Measurements from ENCODE around the gene NELL1. TPM values are rescaled to one million over a fixed set of nuclear protein-coding genes. Genes with fewer than 3 reads are reported as not detected.
"Not testable (repeated sequence)": the region's sequence is repeated elsewhere in the genome, so short reads cannot be mapped to it uniquely, and the experiment has no call there.

Gene NELL1
- total RNA-seq, 1 donor from 2014 or later = not detected

DNA sequence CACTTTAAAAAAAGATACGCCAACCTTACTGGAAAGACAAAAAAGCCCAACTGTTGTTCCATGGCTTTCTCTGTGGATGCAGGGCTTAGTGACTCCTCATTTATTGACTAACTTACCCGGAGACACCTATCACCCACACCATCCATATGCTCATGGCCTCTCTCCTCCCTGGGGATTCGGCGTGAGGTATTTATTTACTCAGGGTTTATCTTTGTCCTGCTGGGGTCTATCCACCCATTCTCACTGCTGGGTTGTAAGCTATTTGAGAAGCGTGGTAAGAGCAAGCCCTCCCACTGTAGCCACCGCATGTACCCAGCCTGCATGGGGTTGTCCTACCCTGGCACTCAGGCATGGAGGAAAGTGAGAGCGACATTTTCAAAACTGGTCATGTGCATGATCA lies 93.6 kb downstream of the NELL1 start:
- no peak for DNase-seq (ENCODE audit: low spot score)

DNA sequence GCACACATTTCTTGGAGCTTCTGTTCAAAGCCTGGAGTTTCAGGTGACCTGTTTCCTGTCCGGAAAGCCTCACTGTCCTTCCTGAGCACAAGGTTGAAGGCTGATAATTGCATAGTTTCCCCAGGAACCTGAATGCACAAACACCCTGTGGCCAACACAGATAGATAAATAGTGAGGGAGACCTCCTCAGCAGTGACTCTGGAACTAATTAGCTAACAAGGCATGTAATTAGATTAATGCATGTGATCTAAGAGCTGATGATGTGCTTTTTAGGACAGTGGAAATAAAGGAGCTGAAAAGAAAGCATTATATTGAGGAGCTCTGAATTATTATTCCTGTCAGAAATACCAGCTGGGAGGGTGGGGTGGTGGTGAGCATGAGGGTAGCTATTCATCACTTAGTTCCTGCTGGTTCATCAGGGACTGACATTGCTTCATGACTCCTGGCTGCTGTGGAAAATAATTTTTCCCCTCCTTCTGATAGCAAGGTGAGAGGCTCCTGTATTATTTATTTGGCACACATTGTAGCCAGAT lies 101.1 kb downstream of the NELL1 start:
- DNase-seq (ENCODE audit: low spot score) = no peak

DNA sequence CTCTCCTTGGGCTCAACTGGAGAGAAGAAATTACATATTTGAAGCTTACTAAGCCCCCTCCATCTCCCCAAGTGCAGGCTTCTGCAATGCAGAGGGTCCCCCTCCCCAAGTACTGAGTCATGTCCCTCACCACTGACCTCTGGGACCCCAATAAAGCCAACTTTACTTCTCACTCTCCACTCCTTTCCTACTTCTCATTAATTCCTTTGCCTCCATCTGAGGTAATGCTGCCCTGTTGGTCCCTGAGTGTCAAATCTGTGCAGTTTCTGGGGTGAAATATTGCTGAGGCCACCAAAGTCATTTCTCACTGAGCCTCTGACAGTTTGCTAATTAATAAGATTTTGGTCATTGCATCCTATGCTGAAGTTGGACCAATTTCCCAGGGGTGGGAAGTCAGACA lies 101.6 kb downstream of the NELL1 start:
- DNase-seq (ENCODE audit: low spot score) = no peak

DNA sequence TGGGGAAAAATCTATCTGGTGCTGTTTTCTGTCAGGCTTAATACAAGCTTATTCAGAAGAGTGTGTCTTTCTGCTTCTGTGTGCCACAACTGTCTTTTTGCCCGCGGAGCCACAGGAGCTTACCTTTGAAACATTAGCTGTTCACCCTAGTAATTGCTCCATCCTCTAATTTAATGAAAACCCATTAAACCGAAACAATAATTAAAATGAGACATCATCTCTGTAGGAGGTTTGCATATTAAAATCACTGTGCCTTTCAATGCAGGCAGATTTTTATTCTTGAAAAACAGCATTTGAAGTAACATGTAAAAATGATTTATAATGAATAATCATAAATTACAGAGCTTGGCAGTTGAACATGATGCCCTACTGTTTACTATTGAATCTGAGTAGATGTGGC lies 102.3 kb downstream of the NELL1 start:
- DNase-seq (ENCODE audit: low spot score) = no peak

DNA sequence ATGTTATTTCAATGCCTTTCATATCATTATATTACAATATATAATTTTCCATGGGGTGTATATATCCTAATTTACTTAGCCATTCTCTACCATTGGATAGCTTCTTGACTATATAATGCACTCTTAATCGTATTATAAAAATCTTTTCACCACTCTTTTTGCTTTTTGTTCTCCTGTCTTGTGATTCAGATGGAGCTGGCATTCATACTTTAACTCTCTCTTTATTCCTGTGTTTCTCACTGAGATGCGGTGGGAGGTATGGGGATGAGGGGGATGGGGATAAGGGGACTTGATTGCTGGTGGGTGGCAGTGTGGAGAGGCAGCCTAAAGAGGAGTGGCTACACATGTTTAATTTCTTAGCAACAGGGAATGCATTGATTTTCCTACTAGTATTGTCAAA lies 105.9 kb downstream of the NELL1 start:
- DNase-seq (ENCODE audit: low spot score) = no peak

DNA sequence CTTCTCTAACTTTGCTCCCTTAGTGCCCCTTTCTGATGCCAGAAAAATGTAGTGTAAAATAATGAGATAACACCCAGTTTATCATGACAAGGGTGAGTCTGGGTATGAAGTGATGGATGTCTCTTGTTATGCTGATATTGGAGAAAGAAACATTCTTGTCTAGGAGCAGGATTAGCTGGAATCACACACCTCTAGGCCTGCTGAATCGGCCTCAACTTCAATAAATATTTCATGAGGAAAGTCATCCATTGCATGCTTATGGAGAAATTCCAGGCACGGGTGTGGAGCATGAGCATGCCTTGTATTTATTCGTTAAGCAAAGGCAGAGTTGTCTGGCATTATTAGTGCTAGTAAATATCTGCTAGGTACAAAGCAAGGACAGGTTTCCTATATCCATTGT lies 113.4 kb downstream of the NELL1 start:
- DNase-seq (ENCODE audit: low spot score) = no peak

DNA sequence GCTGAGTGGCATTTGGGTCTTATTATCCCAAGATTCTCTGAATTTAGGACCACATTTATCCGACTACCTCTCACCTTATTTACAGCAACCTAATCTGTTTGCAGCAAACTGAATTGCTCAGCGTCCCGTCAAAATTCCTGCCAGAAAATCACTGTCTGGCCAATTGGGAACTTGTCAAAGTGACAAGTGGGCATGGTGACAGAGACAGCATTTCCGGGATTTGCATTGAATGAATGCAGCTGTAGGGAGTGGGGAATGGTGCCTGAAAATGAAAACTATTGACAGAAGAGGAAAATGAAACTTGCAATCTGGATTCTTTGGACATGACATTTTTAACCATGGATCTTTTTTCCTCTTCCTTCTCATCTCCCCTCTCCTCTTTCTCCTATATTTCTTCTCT lies 113.8 kb downstream of the NELL1 start:
- DNase-seq (ENCODE audit: low spot score) = no peak

DNA sequence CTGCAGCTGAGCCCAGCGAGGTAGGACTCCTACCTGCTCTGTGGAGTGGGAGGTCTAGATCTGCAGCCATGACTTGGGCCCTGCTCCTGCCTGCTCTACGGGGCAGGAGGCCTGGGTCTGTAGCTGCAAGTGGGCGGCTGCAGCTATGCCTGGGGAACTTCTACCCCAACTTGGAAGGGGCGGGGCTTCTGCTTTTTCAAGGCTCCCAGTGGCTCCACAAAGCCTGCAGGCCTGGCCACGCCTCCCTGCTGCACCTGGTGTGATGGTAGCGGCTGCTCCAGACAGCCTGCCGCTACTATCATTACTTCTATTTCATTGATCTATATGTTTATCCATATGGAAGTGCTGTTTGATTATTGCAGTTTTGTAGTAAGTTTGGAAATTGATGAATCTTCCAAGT lies 121.2 kb downstream of the NELL1 start:
- DNase-seq (ENCODE audit: low spot score) = no peak

DNA sequence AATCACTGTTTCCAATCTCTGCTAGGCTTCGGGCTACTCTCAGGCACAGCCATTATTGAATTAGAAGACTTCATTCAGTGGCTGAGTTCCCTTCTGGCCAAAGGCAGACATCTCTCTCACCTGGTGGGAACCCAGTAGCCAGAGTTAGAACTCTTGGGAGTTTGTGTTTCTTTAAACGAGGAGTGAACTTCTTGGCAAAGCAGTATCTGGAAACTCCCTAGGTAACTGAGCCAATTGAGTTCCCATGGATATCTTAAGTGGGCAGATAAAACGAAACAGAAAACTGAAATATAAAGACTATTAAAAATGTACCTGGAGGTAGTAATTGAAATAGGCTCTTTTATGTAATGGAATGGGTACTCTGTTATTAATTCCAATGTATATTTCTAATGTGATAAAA lies 125.6 kb downstream of the NELL1 start:
- no peak for DNase-seq (ENCODE audit: low spot score)

DNA sequence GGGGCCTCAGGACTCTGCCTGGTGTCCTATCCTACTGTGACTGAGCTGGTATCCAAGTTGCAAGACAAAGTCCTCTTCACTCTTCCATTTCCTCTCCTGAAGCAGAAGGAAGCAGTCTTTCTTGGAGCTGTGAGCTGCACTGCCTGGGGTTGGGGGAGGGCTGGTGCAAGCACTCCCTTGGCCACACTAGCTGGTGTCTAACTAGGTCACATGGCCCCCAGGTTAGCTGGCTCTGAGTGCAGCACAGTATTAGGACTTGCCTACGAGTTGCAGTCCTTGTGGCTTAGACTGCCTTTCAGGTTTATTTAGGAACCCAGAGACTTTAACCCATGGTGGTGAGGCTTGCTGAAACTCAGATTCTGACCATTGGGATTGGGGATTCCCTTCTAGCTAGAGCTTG lies 138.9 kb downstream of the NELL1 start:
- no peak for DNase-seq (ENCODE audit: low spot score)

DNA sequence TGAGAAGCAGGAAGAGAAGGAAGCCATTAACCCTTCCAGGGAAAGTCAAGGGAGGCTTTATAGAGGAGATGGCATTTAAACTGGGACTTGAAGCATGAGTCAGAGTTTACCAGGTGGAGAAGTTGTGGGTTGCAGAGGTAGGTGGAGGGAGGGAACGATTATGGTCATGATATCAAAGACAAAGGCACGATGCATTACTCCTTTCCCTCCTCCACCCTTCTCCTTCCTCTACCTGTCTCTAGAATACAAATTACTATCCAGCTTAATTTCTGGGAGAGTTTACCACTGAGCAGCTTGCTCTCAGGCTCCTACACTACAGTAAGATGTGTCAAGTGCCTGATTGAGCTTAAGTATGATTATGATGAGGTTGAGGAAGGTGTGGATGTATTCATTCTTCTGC lies 151.7 kb downstream of the NELL1 start:
- DNase-seq (ENCODE audit: low spot score) = no peak

DNA sequence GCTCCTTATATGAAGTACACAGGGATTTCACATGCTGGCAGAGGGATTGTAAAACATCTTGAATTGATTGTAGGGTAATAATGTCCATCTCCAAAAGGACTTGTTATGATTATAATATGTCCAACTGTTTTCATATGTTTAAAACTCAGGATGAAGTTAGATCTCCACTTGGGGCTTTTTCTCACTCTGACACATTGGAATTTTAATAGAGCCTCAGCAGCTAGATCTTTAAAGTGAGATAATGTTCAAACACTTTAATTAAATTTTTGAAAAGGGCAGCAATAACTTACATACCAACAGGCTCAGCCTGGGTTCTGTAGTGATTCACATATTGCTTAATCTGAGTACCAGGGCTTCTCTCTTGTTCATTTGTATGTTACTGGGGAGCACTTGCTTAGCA lies 152.1 kb downstream of the NELL1 start:
- no peak for DNase-seq (ENCODE audit: low spot score)

DNA sequence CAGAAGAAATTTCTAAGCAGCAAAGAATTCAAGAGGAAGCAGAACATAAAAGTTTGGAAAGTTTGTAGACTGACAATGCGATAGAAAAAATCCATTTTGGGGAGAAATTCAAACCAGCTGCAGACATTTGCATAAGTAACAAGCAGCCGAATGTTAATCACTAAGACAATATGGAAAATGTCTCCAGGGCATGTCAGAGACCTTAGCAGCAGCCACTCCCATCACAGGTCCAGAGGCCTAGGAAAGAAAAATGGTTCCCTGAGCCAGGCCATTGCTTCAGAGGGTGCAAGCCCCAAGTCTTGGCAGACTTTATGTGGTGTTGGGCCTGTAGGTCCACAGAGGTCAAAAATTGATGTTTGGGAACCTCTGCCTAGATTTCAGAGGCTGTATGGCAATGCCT lies 155.4 kb downstream of the NELL1 start:
- DNase-seq (ENCODE audit: low spot score) = no peak

DNA sequence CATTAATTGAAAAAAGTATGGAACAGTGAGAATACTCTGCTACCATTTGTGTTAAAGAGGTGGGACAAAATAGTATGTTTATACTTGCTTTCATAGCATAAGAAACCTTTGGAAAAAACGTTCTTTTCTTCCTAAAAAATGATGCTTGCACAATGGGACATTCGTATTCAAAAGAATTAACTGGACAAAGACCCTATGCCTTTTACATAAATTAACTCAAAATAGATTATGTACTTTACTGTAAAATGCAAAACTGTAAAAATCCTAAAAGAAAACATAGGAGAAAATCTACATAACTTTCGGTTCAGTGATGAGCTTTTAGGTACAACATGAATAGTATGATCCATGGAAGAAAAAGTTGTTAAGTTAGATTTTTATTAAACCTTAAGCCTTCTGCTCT lies 166.2 kb downstream of the NELL1 start:
- DNase-seq (ENCODE audit: low spot score) = no peak

DNA sequence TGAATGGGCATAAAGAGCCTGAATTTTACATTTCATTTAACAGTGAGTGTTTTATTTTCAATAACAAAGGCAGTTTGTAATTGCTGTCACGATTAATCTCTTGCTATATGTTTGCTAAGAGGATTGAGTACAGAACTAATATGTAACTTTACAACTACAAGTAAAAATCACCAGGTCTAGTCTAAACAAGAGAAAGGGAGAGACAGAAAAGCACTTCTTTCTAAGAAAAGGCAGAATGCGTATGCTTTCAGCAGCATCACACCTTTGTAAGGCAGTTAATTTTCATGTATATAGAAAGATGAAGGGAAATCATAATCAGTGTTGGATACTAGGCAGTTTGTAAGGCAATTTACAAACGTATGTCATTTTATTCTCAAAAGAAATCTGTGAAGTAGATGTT lies 169.8 kb downstream of the NELL1 start:
- DNase-seq (ENCODE audit: low spot score) = no peak

DNA sequence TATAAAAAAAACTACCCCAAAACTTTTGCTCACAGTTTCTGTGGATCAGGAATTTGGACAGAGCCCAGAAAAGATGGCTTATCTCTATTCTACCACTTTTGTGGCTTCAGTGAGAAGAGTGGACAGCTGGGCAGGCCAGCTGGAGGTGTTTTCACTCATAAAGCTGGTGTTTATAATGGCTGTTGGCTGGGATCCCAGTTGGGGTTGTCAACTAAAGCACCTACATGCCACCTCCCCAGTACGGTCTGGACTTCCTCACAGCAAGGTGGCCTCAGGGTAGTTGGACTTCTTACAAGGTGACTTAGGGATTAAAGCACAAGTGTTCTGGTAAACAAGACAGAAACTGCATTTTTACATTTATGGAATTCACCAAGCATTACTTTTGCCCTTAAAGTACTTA lies 171.0 kb downstream of the NELL1 start:
- no peak for DNase-seq (ENCODE audit: low spot score)

DNA sequence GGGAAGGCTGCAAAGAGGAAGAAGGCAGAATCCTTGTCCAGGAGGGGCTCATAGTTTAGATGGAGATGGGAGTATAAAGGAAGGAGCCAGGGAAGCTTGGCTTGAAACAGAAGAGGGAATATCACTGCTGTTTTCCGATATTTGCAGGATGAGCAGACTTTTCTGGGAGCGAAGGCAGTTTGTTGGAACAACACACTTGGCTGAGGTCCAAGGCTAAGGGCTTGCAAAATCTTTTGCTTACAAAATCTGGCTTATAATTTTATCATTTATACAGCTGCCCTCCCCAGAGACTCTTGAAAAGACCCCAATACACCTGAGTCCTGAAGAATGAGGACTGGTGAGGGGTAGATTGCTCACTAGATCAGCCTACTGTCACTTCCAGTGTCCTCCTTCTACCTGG lies 174.8 kb downstream of the NELL1 start:
- no peak for DNase-seq (ENCODE audit: low spot score)

DNA sequence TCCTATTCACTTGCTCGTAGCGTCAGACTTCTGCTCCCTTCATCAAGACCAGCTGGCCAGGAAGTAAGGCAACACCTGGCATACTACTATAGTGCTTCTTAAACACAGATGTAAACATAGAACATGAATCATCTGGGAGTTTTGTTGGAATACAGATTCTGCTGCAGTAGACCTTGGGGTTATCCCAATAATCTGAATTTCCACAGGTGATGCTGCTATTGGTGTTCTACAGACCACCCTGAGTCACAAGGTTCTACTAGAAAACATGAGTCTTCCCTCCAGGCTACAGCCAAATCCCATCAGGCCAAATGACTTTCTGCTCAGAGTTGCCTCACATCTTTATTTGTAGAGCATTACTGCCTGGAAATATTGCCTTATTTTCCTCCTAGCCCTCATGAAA lies 175.2 kb downstream of the NELL1 start:
- DNase-seq (ENCODE audit: low spot score) = no peak

DNA sequence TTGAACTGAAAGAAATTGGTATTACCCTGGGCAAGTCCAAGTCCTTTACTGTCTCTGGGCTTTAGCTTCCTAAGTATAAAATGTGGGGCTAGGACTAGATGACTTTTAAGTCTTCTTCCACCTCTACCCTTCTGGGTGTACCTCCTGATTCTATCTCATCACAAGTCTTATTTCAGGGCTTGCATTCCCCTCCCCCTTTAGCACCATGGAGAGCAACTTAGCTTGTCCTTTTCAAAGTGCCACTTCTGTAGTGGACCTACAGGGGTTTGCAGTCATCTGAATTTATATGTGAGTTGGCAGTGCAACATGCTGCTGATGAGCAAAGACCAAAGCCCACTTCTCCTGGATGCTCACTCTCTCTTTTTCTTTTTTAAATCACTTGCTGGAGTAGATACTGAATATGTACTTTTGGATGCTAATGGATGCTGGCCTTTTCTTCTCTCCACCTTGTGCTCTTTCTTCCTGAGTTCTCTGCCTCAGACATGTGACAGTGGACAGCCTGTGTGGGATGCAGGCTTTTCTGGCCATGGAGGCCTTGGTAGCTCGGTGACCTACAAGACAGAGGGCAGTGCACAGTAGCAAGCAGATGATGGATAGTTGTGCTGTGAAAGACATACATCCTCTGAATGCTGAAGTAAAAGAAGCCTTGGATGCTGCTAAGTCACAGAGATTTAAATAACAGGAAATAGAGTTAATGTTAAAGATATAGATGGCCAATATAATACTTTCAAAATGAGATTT lies 185.0 kb downstream of the NELL1 start:
- no peak for DNase-seq (ENCODE audit: low spot score)

DNA sequence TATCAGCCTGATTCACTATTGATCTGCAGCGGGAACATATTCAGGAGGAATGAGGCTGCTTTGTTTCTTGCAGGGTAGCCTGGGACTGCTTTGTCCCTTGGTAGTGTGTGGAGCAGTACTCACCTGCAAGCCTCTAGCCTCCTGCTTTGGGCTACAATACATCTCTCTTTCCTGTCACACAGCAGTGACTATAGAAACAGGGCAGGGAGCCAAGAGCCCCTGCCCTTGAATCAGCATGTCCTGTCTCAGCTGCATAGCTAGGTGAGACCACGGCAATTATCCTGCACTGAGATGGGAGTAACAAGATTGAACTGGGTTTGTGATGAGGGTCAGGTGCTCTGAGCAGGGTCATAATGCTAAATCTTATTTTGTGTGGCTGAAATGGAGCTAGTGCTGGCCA lies 191.9 kb downstream of the NELL1 start:
- DNase-seq (ENCODE audit: low spot score) = no peak

DNA sequence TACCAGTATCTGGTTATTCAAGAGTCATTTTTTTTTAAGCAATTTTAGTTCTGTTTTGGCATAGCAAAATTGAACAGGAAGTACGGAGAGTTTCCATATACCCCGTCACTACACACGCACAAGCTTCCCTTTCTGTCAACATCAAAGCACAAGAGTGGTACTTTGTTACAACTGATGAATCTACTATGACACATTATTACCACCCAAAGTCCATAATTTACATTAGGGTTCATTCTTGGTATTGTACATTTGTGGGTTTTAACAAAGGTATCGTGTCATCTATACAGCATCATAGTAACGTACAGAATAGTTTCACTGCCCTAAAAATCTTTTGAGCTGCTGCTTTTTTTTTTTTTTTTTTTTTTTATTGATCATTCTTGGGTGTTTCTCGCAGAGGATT lies 192.9 kb downstream of the NELL1 start:
- not testable (repeated sequence) for DNase-seq (ENCODE audit: low spot score)

DNA sequence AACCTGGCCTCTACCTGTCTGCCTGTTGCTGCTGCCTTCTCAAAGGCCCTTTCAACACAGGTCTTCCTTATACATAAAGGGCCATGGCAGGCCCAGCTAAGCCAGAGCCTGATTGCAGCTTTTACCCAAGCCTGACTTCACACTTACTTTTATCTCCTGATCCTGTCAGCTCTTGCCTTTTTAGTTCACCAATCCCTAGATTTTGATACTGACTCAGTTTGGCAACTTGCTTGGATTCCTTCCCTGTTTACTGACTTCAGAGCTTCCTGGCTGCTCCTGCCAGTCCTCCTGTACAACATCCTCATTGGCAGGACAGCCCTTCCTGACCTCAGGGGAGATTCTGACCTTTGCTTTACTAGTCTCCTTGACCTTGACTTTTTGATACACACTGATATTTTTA lies 195.2 kb downstream of the NELL1 start:
- DNase-seq (ENCODE audit: low spot score) = no peak

DNA sequence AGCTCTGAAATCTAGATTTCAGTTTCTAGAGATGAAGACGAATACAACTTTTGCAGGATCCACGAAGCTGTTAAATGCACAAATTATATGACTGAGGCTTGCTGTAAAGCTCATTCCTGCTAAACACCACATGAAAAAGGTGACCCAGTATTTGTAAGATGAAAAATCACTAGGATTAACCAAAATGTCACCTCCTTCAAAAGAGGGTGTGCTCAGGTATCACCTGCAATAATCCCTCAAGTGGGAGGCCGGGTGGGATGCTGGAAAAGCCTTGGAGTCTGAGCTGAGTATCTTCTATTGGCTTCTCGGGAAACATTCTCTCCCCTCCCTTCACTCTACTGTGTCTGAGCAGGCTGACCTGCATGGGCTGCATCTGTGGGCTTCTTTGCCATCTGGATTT lies 195.8 kb downstream of the NELL1 start:
- DNase-seq (ENCODE audit: low spot score) = no peak

DNA sequence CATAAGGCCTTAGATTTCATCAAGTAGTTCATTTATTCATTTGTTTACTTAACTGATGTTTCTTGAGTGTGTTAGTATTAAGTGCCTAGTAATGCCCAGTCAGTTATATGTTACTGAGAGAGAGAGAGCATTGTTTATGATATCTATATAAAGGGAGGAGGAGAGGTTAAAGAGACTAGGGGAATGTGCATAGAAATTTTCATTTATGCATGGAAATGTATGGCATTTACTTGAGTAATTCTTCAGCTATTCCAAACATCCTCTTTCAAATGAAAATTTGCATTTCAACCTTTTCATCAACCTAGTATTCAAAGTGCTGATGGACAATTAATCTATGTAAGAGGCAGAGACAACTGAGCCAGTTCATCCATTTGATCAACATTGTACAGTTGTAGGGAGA lies 199.7 kb downstream of the NELL1 start:
- no peak for DNase-seq (ENCODE audit: low spot score)
